Activated T-cell treated with anti-CD3 and anti-CD28 coated beads, Interleukin-2, amount 50 U/mL, for 72 hours (primary cell): ENCODE measurements around the gene CFAP299. TPM values are rescaled to one million over a fixed set of nuclear protein-coding genes. Genes with fewer than 3 reads are reported as not detected.
"Not testable (repeated sequence)": the region's sequence is repeated elsewhere in the genome, so short reads cannot be mapped to it uniquely, and the experiment has no call there.

Experiments
- ATAC-seq, 2 donors: fragments of 150-1000 bp; cut with Tn5 transposase; replicated peaks in 1 of 2; 2 replicates each; pipeline ENCODE4 v1.10.0; 2021; ENCODE audit warnings: moderate library complexity in 2 of 2, mild to moderate bottlenecking in 1 of 2
- DNase-seq, 2 donors: peaks; one replicate each; pipeline ENCODE4 v3.0.0; 2021 to 2022; ENCODE audit warnings: mixed read lengths in 1 of 2
- H3K27ac Mint-ChIP-seq: one replicate; pipeline ENCODE4 v1.8.0; 2022; ENCODE audit warnings: mild to moderate bottlenecking, moderate library complexity, mixed read lengths
- H3K27me3 Mint-ChIP-seq: one replicate; pipeline ENCODE4 v1.8.0; 2022; ENCODE audit warnings: low read depth, mixed read lengths
- H3K36me3 Mint-ChIP-seq, 2 donors: one replicate each; pipeline ENCODE4 v1.8.0; 2022; ENCODE audit warnings: mixed read lengths in 2 of 2, mild to moderate bottlenecking in 1 of 2; ENCODE audit not compliant: insufficient read depth in 2 of 2
- H3K4me1 Mint-ChIP-seq: one replicate; pipeline ENCODE4 v1.8.0; 2022; ENCODE audit warnings: low read depth, mixed read lengths
- H3K4me3 Mint-ChIP-seq, 2 donors: one replicate each; pipeline ENCODE4 v1.8.0; 2022; ENCODE audit warnings: mild to moderate bottlenecking in 2 of 2, mixed read lengths in 2 of 2, moderate library complexity in 2 of 2
- H3K9me3 Mint-ChIP-seq, 2 donors: one replicate each; pipeline ENCODE4 v1.8.0; 2022; ENCODE audit warnings: mixed read lengths in 2 of 2
- total RNA-seq, 2 donors: library from RNA; stranded (reverse); gene quantifications; one replicate each; pipeline ENCODE4 v1.2.3, GENCODE V29; 2022

Gene CFAP299
- not detected for total RNA-seq

DNA sequence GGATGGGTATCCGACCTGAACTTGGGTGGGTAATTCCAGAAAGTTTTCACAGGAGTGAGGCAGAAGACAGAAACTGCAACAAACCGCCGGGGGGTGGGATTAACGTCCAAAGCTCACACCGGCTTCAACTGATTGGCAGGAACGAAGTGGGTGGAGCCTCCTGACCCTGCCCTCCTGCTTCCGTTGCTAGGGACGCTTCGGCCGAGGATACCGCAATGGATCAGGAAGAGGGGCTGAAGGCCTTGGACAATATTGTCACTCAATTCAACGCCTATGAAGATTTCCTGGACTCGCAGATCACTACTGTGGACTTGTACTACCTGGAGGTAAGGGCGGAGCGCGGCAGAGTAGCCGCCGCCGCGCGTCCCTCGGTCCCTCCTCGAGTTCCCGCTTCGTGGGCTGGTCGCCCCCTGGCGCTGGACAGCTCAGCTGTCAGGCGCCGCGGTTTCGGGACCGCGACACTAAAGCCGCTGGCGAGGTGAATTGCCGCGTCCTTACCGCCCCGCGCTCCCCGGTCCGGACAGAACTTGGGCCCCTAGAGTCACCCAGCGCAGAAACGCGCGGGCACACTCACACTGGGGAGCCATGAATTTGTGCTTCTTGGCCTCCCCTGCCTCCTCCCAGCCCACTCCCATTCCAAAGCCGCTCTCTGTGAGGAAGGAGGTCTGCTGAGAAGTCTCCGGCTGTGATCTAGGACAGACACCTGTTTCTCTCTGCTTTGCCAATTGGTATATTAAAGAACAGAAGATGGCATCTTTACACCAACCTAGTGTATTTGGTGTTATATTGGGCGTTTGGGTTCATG lies at the start of gene CFAP299:
CFAP299 (plus strand) TSS at position 177 of the 805 bp plus-strand sequence.
- peak; percentile 47 to 62 for DNase-seq
- no peak within 1 kb of the TSS for H3K27ac Mint-ChIP-seq
- peaks cover 10% of the 10 kb centered on the region for H3K27me3 Mint-ChIP-seq

DNA sequence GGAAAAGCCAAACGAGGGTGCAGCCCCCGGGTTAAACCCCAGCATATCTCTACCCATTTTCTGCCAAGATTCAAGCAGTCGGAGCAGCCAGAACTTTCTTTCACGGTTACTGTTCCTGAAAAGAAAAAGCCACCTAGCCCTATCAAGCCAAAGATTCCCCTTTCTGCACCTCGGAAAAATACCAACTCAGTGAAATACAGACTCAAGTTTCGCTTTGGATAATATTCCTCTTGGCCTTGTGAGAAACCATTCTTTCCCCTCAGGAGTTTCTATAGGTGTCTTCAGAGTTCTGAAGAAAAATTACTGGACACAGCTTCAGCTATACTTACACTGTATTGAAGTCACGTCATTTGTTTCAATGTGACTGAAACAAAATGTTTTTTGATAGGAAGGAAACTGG lies 49.1 kb upstream of the CFAP299 start:
- no peaks in the 10 kb centered on the region for H3K9me3 Mint-ChIP-seq
- H3K27ac Mint-ChIP-seq, result no peak overlapping the region
- H3K4me3 Mint-ChIP-seq, result no peak overlapping the region
- H3K4me1 Mint-ChIP-seq, result no peaks in the 10 kb centered on the region
- no peaks in the 10 kb centered on the region for H3K36me3 Mint-ChIP-seq
- H3K27me3 Mint-ChIP-seq, result peaks cover 6% of the 10 kb centered on the region
- ATAC-seq, result no peak
- DNase-seq, result no peak

More for the DNA sequence above, at the start of gene CFAP299:
- no peaks in the 10 kb centered on the region for H3K36me3 Mint-ChIP-seq
- ATAC-seq, result peak; percentile 89 to 91
- peak within 1 kb of the TSS; percentile 86 to 87 for H3K4me3 Mint-ChIP-seq
- H3K9me3 Mint-ChIP-seq, result no peaks in the 10 kb centered on the region
- H3K4me1 Mint-ChIP-seq, result peaks cover 8% of the 10 kb centered on the region

DNA sequence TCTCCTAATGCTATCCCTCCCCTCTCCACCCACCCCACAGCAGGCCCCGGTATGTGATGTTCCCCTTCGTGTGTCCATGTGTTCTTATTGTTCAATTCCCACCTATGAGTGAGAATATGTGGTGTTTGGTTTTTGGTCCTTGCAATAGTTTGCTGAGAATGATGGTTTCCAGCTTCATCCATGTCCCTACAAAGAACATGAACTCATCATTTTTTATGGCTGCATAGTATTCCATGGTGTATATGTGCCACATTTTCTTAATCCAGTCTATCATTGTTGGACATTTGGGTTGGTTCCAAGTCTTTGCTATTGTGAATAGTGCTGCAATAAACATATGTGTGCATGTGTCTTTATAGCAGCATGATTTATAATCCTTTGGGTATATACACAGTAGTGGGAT lies 44.9 kb upstream of the CFAP299 start:
- H3K27ac Mint-ChIP-seq, DNase-seq, H3K4me3 Mint-ChIP-seq, H3K9me3 Mint-ChIP-seq, ATAC-seq, H3K36me3 Mint-ChIP-seq, H3K27me3 Mint-ChIP-seq, H3K4me1 Mint-ChIP-seq: not testable (repeated sequence)

DNA sequence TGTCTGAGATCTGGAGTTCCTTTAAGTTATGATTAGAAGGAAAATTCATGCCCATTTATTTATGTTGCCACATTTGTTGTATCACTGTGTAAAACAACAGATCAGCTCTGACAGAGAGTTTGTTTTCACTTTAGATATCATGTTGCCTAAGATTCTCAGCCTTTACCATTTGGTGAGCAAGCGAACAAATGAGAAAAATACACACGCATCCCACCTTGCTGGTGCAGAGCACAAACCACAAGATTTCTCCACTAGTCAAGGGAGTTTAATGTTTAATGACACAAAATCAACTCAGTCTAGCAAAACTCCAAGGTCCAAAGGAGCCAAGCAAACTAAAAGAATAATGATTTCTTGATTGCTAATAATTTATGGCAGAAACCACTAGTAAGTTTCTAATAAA lies 41.3 kb upstream of the CFAP299 start:
- ATAC-seq, result no peak
- H3K9me3 Mint-ChIP-seq, result no peaks in the 10 kb centered on the region
- H3K27me3 Mint-ChIP-seq, result no peaks in the 10 kb centered on the region
- DNase-seq, result no peak
- H3K27ac Mint-ChIP-seq, result no peak overlapping the region
- no peak overlapping the region for H3K4me3 Mint-ChIP-seq
- H3K36me3 Mint-ChIP-seq, result no peaks in the 10 kb centered on the region
- no peaks in the 10 kb centered on the region for H3K4me1 Mint-ChIP-seq

DNA sequence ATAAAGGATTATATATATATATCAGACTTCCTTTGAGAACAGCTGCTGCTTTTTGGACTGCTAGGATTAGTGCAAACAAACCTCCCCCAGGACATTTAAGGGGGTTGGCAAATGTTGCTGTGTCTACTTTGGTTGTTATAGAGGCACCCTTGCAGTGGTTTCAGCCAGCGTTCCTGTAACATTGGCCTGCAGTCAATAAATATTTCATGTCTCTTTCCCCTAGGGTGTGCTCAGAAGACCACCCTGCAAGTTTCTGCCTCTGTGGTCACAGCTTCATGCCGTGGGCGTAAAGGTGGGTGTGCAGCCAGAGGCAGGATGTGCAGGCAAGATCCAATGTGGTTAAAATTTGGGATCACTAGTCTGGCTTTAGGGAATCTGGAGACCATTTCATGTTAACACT lies 40.2 kb upstream of the CFAP299 start:
- ATAC-seq (no peak), DNase-seq (no peak)
- Mint-ChIP-seq H3K4me3 (no peak overlapping the region), H3K9me3 (no peaks in the 10 kb centered on the region), H3K27ac (no peak overlapping the region), H3K4me1 (no peaks in the 10 kb centered on the region), H3K36me3 (no peaks in the 10 kb centered on the region), H3K27me3 (no peaks in the 10 kb centered on the region)

DNA sequence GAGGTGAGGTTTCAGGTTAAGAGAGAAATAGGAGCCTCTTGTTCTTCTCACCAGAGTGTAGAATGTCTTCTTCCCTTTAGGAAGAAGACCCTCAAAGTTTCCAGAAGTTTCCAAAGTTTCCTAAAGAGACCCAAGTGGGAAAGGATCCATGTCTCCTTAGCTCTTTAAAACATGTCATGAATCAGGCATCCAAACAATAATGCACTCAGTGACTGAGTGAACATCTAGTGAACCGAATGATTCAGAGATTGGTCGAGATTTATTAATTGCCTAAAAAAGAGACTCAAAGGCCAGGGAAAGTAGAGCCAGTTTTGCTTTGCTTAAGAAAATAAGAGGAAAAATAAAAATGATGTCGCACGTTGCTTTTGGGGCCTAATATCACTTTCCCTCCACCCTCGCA lies 39.7 kb upstream of the CFAP299 start:
- DNase-seq (no peak), ATAC-seq (no peak)
- H3K27me3 Mint-ChIP-seq, result no peaks in the 10 kb centered on the region
- no peaks in the 10 kb centered on the region for H3K4me1 Mint-ChIP-seq
- H3K4me3 Mint-ChIP-seq, result no peak overlapping the region
- no peaks in the 10 kb centered on the region for H3K9me3 Mint-ChIP-seq
- H3K27ac Mint-ChIP-seq, result no peak overlapping the region
- H3K36me3 Mint-ChIP-seq, result no peaks in the 10 kb centered on the region

DNA sequence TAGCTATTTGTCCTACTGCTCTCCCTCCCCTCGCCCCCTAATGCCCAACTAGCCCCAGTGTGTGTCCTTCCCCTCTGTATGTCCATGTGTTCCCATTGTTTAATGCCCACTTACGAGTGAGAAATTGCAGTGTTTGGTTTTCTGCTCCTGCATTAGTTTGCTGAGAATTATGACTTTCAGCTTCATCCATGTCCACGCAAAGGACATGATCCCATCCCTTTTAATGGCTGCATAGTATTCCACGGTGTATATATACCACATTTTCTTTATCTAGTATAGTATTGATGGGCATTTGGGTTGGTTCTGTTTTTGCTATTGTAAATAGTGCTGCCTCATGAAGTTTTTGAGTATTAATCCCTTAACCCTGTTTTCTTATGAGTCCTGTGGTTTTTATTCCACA lies 33.6 kb upstream of the CFAP299 start:
- no peak overlapping the region for H3K4me3 Mint-ChIP-seq
- no peaks in the 10 kb centered on the region for H3K36me3 Mint-ChIP-seq
- H3K27ac Mint-ChIP-seq, result no peak overlapping the region
- ATAC-seq, result no peak
- peaks cover 0 to 3% of the 10 kb centered on the region in 2 donors for H3K9me3 Mint-ChIP-seq
- no peaks in the 10 kb centered on the region for H3K4me1 Mint-ChIP-seq
- DNase-seq, result no peak
- peaks cover 13% of the 10 kb centered on the region for H3K27me3 Mint-ChIP-seq

DNA sequence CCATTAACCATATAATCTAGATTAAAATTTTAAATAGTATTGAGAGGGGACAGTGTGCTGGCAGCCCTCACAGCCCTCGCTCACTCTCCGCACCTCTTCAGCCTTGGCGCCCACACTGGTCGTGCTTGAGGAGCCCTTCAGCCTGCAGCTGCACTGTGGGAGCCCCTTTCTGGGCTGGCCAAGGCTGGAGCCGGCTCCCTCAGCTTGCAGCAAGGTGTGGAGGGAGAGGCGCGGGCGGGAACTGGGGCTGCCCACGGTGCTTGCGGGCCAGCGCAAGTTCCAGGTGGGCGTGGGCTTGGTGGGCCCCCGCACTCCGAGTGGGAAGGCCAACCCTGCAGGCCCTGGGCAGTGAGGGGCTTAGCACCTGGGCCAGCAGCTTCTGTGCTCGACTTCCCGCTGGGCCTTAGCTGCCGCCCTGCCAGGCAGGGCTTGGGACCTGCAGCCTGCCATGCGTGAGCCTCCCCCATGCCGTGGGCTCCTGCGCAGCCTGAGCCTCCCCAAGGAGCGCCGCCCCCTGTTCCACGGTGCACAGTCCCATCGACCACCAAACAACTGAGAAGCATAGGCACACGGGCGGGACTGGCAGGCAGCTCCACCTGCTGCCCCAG lies 32.8 kb upstream of the CFAP299 start:
- ATAC-seq (no peak), DNase-seq (no peak)
- Mint-ChIP-seq H3K4me3 (no peak overlapping the region), H3K36me3 (no peaks in the 10 kb centered on the region), H3K9me3 (peaks cover 0 to 3% of the 10 kb centered on the region in 2 donors), H3K27ac (no peak overlapping the region), H3K4me1 (no peaks in the 10 kb centered on the region), H3K27me3 (peaks cover 20% of the 10 kb centered on the region)

DNA sequence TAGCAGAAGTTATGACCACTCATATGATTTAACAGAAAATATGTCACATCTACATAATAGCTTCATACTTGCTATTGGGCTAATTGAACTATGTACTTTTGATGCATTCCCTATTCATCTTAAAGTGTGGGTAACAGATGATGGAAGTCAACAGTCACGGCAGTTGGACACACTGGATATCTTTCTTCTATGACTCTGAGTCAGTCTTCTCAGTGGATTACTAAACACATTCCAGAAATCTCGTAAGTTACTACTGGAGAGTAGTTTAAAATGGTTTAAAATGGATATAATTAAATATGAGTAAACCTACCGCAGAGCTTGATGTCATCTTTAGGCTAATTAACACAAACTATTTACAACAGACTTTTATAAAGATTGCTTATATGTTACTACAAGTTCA lies 30.1 kb upstream of the CFAP299 start:
- no peaks in the 10 kb centered on the region for H3K36me3 Mint-ChIP-seq
- no peak overlapping the region for H3K27ac Mint-ChIP-seq
- H3K4me1 Mint-ChIP-seq, result no peaks in the 10 kb centered on the region
- ATAC-seq (no peak), DNase-seq (no peak)
- H3K4me3 Mint-ChIP-seq, result no peak overlapping the region
- peaks cover 40% of the 10 kb centered on the region for H3K27me3 Mint-ChIP-seq
- peaks cover 0 to 3% of the 10 kb centered on the region in 2 donors for H3K9me3 Mint-ChIP-seq

DNA sequence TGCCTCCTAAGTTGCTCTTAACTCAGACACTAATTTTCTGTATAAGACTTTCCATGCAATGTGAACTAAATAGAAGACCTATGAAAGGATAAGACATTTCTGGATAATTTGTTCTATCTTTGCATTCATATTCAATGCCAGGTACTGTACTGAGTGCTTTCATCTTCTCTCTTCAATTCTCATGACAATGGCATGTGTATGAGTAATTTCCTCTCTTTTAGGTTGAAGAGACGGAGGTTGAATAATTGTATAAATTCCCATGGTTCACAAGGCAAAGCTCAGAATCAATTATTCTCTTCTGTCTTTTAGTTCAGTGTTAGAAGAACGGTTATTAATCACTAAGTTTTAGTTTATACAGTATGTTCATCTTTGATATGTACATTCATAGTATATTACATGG lies 29.3 kb upstream of the CFAP299 start:
- H3K36me3 Mint-ChIP-seq, result no peaks in the 10 kb centered on the region
- no peaks in the 10 kb centered on the region for H3K4me1 Mint-ChIP-seq
- DNase-seq, result no peak
- no peak overlapping the region for H3K4me3 Mint-ChIP-seq
- no peak for ATAC-seq
- no peak overlapping the region for H3K27ac Mint-ChIP-seq
- H3K27me3 Mint-ChIP-seq, result peaks cover 40% of the 10 kb centered on the region
- H3K9me3 Mint-ChIP-seq, result peaks cover 0 to 3% of the 10 kb centered on the region in 2 donors

DNA sequence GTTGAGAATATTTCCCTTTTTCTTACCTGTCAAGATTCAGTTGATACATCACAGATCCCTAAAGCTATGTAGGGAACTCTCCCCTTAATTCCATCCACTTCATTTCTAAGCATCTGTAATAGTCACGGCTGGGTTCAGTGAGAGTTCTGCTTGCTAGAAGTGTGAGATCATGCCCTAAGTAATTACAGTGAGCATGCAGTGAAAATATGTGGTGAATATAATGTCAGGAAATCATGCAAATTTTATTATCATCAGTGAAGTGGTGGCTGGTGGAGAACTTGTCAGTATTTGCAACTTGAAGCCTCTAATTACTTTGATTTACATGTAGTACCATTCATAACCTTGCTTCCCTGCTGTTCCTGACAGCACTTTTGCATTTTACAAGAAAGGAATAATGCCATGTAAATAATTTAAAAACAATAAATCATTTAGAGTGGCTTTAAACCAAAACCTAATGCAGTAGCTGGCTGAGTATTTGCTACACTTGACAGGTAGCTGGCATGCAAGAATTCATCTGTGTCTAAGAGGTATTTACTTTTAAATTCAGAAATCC lies 28.3 kb upstream of the CFAP299 start:
- no peak overlapping the region for H3K4me3 Mint-ChIP-seq
- no peak overlapping the region for H3K27ac Mint-ChIP-seq
- H3K36me3 Mint-ChIP-seq, result no peaks in the 10 kb centered on the region
- ATAC-seq (no peak), DNase-seq (no peak)
- H3K4me1 Mint-ChIP-seq, result no peaks in the 10 kb centered on the region
- H3K9me3 Mint-ChIP-seq, result no peaks in the 10 kb centered on the region
- H3K27me3 Mint-ChIP-seq, result peaks cover 40% of the 10 kb centered on the region

DNA sequence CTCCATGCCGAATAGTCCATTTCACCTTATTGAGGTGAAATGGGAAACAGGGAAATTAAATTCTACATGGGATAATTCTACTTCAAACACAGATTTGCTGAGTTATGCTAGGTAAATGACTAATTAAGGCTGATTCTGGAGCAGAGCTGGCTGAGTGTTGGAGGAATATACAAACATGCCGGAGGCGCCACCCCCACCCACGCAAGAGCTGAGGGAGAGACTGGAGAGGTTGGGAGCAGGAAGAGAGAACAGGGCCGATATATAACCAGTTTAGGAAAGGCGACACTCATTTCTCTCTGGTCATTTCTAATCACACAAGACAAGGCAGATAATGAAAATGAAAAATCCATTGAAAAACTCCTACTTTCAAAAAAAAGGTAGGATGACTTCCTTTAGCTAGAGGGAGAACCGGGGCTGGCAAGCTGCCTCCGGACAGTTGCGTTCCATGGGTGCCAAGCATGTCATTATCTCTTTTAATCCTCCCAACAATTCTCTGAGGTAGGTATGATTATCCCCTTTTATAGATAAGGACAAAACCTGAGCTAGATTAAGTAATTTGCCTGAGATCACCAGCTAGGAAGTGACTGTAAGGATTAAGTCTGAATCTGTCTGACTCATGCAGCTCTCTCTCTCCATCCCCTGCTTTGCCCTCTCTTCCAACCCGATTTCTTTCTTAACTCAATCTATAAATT lies 27.6 kb upstream of the CFAP299 start:
- H3K27me3 Mint-ChIP-seq, result peaks cover 40% of the 10 kb centered on the region
- H3K36me3 Mint-ChIP-seq, result no peaks in the 10 kb centered on the region
- H3K4me1 Mint-ChIP-seq, result no peaks in the 10 kb centered on the region
- H3K9me3 Mint-ChIP-seq, result no peaks in the 10 kb centered on the region
- H3K4me3 Mint-ChIP-seq, result no peak overlapping the region
- ATAC-seq, result no peak
- peak overlapping the region; percentile 39 for H3K27ac Mint-ChIP-seq
- DNase-seq, result no peak

DNA sequence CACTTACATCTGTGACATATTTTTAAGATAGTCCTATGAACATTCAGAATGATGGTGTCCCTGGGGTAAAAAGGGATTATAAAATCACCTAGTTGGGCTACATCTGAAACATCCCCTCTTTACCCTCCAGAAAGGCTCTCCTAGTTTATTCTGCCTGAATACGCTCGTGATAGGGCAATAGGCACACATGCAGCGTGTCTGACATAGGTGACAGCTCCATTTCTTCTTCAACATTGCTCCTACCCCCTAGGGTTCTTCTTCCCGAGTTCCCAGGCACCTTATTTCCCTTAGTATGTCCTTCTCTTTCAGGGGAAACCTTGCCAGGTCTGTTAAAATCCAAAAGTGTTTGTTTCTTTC lies 27.1 kb upstream of the CFAP299 start:
- Mint-ChIP-seq H3K27ac (peak overlapping the region; percentile 39), H3K4me3 (no peak overlapping the region), H3K36me3 (no peaks in the 10 kb centered on the region), H3K27me3 (peaks cover 40% of the 10 kb centered on the region), H3K9me3 (no peaks in the 10 kb centered on the region), H3K4me1 (no peaks in the 10 kb centered on the region)
- no peak for DNase-seq
- ATAC-seq, result no peak
